ENCODE measurements around the gene MOB3B. TPM values are rescaled to one million over a fixed set of nuclear protein-coding genes. Genes with fewer than 3 reads are reported as not detected.

MOB3B gene
- total and polyA plus RNA-seq, 2 of the 13 experiments (the other 11 are each of a cell fraction or from before 2014, with no cell fraction given), result 0.03 to 0.09 TPM

DNA sequence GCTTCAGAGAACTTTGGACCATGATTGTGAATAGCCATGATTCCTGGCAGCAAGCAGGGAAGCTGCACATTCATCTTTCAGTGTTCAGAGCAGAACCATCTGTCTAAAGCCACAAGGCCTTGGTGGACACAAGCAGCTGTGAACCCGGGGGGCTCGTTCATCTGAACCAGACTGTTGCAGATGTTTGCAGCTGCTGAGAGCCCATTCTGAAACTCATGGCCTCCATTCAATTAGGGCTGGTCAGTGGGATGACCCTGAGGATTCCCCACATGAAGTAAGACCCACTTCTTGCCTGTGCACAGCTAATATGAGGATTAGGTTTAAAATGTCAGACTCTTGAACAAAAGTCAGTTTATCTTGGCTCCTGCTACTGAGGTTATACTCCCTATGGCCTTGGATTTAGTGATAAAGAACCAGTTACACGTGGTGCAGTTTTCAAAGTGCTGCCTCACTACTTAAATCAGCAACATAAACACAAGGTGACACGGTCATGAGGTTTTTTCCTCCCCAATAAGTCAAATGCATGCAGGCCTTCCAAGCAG, 115.3 kb downstream of the MOB3B start (continued):
- TF ChIP-seq SMARCE1 (IDR thresholded peaks at IDR 0.05; ENCODE audit: borderline replicate concordance) (no peak), GLI4 (CRISPR knock-in tag; IDR thresholded peaks at IDR 0.05; ENCODE audit: borderline replicate concordance) (no peak), PITX1 (CRISPR knock-in tag; IDR thresholded peaks at IDR 0.05) (no peak), ZNF232 (CRISPR knock-in tag; IDR thresholded peaks at IDR 0.05; ENCODE audit: borderline replicate concordance) (no peak), ZNF441 (CRISPR knock-in tag; IDR thresholded peaks at IDR 0.05; ENCODE audit: borderline replicate concordance) (no peak)
- TF ChIP-seq, protein P1, sequence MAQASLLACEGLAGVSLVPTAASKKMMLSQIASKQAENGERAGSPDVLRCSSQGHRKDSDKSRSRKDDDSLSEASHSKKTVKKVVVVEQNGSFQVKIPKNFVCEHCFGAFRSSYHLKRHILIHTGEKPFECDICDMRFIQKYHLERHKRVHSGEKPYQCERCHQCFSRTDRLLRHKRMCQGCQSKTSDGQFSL (CRISPR knock-in tag; IDR thresholded peaks at IDR 0.05), result no peak

DNA sequence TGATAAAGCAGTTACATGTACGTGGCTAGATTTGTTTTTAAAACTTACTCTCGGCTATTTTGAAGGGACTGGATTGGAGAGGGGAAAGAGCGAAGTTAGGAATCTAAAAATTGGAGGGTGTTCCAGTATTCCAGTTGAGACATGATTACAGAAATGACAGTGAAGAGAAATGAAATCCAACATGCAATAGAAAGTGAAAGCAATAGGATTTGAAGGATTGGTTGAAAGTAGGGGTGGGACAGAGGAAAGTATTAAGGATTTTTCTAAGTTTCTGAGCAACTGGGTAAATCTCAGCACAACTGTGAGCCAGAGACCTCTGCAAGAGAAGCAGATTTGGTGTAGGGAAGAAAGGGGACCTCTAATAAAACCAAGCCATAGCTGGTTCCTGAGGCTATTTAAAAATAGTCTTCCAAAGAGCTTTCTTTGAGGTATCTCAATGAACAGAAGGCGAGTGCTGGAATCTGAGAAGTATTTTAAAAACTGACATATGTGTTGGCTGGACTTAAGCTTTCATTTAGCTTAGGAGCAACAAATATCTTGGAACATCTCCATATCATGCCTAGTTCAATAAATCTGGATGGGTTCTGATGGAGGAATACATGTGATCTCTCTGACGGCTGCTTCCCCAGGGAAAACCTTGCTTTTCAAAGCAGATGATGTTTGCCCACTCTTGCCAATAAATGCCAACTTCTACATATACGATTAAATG, 115.9 kb downstream of the MOB3B start:
- ATAC-seq, result no peak
- CTCF ChIA-PET (ENCODE audit: low intra/inter-chr PET ratio, low total read pairs), result no interaction called here
- WGBS (ENCODE audit: low lambda C conversion rate), result 10% methylated on average over 6 of the region's 6 CpGs
- TF ChIP-seq ZNF382 (CRISPR knock-in tag; IDR thresholded peaks at IDR 0.05; ENCODE audit: borderline replicate concordance) (no peak), ZNF326 (CRISPR knock-in tag; IDR thresholded peaks at IDR 0.05; ENCODE audit: borderline replicate concordance) (no peak)
- TF ChIP-seq, protein P2, sequence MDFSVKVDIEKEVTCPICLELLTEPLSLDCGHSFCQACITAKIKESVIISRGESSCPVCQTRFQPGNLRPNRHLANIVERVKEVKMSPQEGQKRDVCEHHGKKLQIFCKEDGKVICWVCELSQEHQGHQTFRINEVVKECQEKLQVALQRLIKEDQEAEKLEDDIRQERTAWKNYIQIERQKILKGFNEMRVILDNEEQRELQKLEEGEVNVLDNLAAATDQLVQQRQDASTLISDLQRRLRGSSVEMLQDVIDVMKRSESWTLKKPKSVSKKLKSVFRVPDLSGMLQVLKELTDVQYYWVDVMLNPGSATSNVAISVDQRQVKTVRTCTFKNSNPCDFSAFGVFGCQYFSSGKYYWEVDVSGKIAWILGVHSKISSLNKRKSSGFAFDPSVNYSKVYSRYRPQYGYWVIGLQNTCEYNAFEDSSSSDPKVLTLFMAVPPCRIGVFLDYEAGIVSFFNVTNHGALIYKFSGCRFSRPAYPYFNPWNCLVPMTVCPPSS (IDR thresholded peaks at IDR 0.05), result no peak
- TF ChIP-seq, protein P3, sequence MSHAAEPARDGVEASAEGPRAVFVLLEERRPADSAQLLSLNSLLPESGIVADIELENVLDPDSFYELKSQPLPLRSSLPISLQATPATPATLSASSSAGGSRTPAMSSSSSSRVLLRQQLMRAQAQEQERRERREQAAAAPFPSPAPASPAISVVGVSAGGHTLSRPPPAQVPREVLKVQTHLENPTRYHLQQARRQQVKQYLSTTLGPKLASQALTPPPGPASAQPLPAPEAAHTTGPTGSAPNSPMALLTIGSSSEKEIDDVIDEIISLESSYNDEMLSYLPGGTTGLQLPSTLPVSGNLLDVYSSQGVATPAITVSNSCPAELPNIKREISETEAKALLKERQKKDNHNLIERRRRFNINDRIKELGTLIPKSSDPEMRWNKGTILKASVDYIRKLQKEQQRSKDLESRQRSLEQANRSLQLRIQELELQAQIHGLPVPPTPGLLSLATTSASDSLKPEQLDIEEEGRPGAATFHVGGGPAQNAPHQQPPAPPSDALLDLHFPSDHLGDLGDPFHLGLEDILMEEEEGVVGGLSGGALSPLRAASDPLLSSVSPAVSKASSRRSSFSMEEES (CRISPR knock-in tag; IDR thresholded peaks at IDR 0.05), result no peak

More for the DNA sequence above, 115.9 kb downstream of the MOB3B start:
- BruUV-seq (replicated peaks), result no TSS peak
- Histone ChIP-seq H3K79me2 (ENCODE audit: insufficient read depth, low read length) (no peaks in the 10 kb centered on the region), H3K4me2 (ENCODE audit: low read depth, low read length) (no peak overlapping the region), H4K20me1 (ENCODE audit: insufficient read depth, low read length) (no peaks in the 10 kb centered on the region), H3K4me1 (ENCODE audit: insufficient read depth, low read length) (no peaks in the 10 kb centered on the region), H2AFZ (ENCODE audit: low read length) (no peak overlapping the region), H3K27me3 (ENCODE audit: control insufficient read depth in 1 of 2, insufficient read depth in 2 of 2, low read length in 2 of 2) (0 out of 5 replicates have a peak, but pooled peaks cover 2 to 5% of the 10 kb centered on the region in 2 experiments), H3K9me3 (ENCODE audit: low read length) (no peaks in the 10 kb centered on the region), H3K4me3 (replicated peaks in 1 of 3; ENCODE audit: insufficient read depth in 1 of 3, low read depth in 2 of 3, low read length in 3 of 3) (no peak overlapping the region), H3K9ac (ENCODE audit: insufficient read depth, low read depth, low read length) (no peak overlapping the region), H3K27ac (ENCODE audit: extremely low read length, insufficient read depth, low read length) (no peak overlapping the region), H3K36me3 (replicated peaks in 1 of 2; ENCODE audit: control insufficient read depth in 1 of 2, insufficient read depth in 2 of 2, low read length in 2 of 2) (no peaks in the 10 kb centered on the region)
- in situ Hi-C loops (cut with HindIII; ENCODE audit: extremely low pct_ligation_motif_present, low pct_unique_long_range_greater_than_20kb), result no loop called here
- DNase-seq (ENCODE audit: low spot score), result no peak
- FAIRE-seq, result no peak
- POLR2A ChIA-PET, result no interaction called here
- intact Hi-C loops (cut with micrococcal nuclease; ENCODE audit: unreplicated experiment), result no loop called here

Measured in HepG2 (cell line).